ENCODE measurements around the gene YBX1.

YBX1 gene

DNA sequence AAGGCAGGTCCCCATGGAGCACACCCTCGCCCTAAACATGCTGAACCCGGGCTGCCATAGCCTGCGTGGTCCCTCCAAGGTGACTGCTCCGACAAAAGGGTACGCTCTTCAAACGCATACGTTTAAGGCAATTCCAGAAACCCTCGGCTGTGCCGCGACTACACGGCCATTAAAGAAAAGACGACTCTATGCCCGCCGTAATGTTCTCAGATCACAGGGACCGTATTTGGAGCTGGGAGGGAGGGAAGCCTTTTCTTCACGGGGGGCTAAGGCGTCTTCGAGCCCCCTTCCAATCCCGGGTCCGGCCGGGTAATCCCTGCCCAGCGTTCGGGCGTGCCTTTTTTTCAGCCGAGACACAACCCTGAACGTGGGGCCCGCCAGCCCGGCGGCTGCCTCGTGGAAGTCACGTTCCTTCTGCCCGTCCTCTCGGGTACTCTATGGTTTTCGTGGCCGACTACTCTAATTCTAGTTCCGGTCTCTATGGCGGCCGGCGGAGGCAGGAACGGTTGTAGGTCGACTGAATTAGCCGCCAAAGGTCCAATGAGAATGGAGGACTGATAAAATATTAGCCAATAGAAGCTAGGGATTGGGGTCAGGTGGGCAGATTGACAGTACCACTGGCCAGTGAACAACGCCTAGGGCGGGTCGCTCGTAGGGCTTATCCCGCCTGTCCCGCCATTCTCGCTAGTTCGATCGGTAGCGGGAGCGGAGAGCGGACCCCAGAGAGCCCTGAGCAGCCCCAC lies at the start of gene YBX1:
TSS of gene YBX1 (plus strand) at position 678 of the 743 bp plus-strand sequence. CDS start 148 bp downstream, outside the sequence.
- peak; percentile 98 for DNase-seq (ENCODE audit: low read depth)
- H3K4me3 ChIP-seq (ENCODE audit: control insufficient read depth, low read depth, low read length) = peak within 1 kb of the TSS; percentile 92
- TF ChIP-seq, protein P1, sequence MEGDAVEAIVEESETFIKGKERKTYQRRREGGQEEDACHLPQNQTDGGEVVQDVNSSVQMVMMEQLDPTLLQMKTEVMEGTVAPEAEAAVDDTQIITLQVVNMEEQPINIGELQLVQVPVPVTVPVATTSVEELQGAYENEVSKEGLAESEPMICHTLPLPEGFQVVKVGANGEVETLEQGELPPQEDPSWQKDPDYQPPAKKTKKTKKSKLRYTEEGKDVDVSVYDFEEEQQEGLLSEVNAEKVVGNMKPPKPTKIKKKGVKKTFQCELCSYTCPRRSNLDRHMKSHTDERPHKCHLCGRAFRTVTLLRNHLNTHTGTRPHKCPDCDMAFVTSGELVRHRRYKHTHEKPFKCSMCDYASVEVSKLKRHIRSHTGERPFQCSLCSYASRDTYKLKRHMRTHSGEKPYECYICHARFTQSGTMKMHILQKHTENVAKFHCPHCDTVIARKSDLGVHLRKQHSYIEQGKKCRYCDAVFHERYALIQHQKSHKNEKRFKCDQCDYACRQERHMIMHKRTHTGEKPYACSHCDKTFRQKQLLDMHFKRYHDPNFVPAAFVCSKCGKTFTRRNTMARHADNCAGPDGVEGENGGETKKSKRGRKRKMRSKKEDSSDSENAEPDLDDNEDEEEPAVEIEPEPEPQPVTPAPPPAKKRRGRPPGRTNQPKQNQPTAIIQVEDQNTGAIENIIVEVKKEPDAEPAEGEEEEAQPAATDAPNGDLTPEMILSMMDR (IDR thresholded peaks at IDR 0.05; ENCODE audit: control insufficient read depth, insufficient read depth, low read depth, low read length, missing control alignments) = no peak

DNA sequence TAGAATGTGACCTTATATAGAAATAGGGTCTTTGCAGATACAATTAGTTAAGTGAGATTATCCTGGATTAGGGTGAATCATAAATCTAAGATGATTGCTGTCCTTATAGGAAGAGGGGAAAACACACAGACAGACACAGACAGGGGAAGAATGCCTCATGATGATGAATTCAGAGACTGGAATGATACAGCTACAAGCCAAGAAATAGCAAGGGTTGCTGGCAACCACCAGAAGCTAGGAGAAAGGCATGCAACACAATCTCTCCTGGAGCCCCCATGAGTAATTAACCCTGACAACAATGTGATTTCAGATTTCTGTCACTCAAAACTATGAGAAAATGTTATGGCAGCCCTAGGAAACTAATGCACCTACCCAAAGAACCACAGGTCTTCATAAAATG lies 43.1 kb upstream of the YBX1 start:
- H3K4me3 ChIP-seq (ENCODE audit: control insufficient read depth, low read depth, low read length) = no peak overlapping the region
- TF ChIP-seq, protein P1 (IDR thresholded peaks at IDR 0.05; ENCODE audit: control insufficient read depth, insufficient read depth, low read depth, low read length, missing control alignments) = no peak
- no peak for DNase-seq (ENCODE audit: low read depth)

DNA sequence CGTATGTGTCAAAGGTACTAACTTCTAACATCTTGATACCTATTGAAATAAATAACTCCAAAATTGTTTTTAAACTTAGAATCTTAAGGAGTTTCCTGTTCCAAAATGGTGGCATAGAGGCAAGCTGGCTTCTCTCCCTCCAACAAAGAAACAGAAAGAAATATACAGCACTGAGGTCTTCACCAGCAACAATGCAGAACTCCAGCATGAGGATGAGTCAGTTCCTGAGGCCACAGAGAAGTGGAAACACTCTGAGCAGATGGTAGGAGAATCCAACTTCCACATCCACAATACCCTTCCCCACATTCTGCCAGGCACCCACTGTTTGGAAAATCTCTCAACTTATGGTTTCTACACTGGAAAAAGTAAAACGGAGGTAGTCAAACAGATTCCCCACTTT lies 36.2 kb upstream of the YBX1 start:
- H3K4me3 ChIP-seq (ENCODE audit: control insufficient read depth, low read depth, low read length) = no peak overlapping the region
- TF ChIP-seq, protein P1 (IDR thresholded peaks at IDR 0.05; ENCODE audit: control insufficient read depth, insufficient read depth, low read depth, low read length, missing control alignments) = no peak
- DNase-seq (ENCODE audit: low read depth) = no peak

DNA sequence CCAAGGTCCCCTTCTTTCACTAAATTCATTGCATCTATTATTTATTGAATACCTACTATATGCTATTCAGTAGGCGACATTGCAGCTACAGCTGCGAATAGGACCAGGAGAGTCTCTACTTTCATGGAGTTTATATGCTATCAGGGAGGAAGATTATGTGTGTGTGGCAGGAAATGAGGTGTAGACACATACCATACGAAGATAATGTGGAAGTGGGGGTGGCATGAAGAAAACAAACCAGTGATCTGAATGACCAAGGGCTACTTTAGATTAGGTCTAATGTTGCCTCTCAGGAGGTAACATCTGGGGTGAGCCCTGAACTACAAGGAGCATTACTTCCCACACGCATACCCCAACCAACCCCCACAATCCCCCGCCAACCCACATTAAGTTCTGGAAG lies 25.0 kb upstream of the YBX1 start:
- TF ChIP-seq, protein P1 (IDR thresholded peaks at IDR 0.05; ENCODE audit: control insufficient read depth, insufficient read depth, low read depth, low read length, missing control alignments) = no peak
- no peak for DNase-seq (ENCODE audit: low read depth)
- no peak overlapping the region for H3K4me3 ChIP-seq (ENCODE audit: control insufficient read depth, low read depth, low read length)

DNA sequence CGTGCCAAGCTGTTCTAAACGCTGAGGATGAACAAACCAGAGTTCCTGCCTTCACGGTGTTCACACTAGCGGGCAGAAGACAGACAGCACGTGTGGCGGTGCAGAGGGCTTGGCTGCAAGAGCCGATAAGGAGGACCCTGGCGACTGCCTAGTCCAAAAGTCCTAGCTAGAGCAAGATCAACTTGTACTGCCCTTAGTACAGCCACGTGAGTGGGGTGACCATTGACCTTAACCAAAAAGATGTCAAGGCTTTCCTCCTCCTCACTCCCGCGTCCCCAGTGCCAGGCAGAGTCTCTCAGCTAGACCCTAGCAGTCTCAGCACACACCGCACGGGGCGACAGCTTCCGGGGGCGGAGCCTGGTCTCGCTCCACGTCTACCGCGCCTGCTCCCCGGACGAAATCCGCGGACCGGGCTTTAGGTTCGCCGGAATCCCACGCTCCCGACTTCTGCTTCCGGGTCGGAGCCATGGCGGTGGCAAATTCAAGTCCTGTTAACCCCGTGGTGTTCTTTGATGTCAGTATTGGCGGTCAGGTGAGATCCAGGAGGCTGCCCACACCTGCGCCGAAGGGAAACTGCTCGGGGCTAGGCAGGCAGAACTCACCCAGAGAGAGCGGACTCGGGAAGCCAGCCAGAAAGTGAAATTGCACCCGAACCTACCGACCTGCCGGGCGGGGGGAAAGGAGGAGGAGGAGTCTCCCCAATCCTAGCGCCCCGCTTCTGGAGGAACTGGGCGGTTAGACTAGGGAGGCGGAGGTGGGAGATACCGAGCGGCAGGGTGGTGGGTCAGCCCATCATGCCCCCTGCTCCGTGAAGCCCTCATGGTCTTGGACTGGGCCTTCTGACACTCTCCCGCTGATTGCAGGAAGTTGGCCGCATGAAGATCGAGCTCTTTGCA lies 24.0 kb upstream of the YBX1 start, which contains the start of gene PPIH:
TSS of gene PPIH (plus strand) at position 443 of the 896 bp plus-strand sequence. CDS start at position 467, 24 bp downstream.
- DNase-seq (ENCODE audit: low read depth) = peak; percentile 47
- H3K4me3 ChIP-seq (ENCODE audit: control insufficient read depth, low read depth, low read length) = peak within 1 kb of the TSS; percentile 93
- TF ChIP-seq, protein P1 (IDR thresholded peaks at IDR 0.05; ENCODE audit: control insufficient read depth, insufficient read depth, low read depth, low read length, missing control alignments) = no peak

DNA sequence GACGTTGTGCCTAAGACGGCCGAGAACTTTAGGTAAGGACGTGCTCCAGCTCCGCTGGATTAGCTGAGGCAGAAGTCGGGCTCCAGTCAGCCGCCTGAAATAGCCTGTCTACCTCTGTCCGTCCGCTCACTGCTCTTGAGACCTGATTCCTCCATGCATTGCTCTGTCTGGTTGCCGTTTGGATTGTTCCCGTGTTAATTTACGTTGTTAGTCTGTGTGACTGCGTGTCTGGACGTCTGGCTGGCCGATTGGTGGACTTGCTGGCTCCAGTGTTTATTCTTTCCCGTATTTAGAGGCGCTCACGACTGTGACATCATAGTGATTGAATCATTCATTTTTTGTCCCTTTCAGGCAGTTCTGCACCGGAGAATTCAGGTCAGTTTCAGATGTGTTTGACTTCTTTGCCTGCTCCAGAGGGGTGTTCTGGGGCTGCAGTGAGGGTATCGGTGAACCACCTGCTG lies 23.3 kb upstream of the YBX1 start:
- no peak for DNase-seq (ENCODE audit: low read depth)
- peak overlapping the region; percentile 93 for H3K4me3 ChIP-seq (ENCODE audit: control insufficient read depth, low read depth, low read length)
- TF ChIP-seq, protein P1 (IDR thresholded peaks at IDR 0.05; ENCODE audit: control insufficient read depth, insufficient read depth, low read depth, low read length, missing control alignments) = no peak
